ENCODE measurements around the gene SNX7. TPM values are rescaled to one million over a fixed set of nuclear protein-coding genes. Genes with fewer than 3 reads are reported as not detected.

Gene SNX7
- total RNA-seq, 4 donors from 2014 or later = 6.7 to 78.7 (median 25.8) TPM

DNA sequence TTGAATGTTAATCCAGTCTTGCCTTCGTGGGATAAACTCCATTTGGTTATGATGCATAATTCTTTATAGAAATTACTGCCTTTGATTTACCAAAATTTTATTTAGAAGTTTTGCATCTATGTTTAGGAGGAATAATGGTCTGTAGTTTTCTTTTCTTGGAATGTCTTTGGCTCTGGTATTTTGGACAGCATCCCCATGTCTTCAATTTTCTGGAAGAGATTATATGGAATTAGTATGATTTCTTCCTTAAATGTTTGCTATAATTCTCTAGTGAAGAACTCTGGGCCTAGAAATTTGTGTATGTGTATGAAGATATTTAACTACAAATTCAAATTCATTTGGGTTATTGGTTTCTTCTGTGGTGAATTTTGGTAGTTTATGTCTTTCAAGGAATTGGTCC is 92.7 kb downstream of the SNX7 start:
- no peak for DNase-seq
- Histone ChIP-seq H3K4me1 (no peaks in the 10 kb centered on the region), H3K4me3 (no peak overlapping the region), H3K27me3 (no peaks in the 10 kb centered on the region), H3K36me3 (no peaks in the 10 kb centered on the region), H3K9me3 (no peaks in the 10 kb centered on the region), H3K27ac (no peak overlapping the region)
- intact Hi-C loops (cut with DNase I; ENCODE audit: low total_unique reads) = no loop called here
- TF ChIP-seq POLR2A (IDR thresholded peaks at IDR 0.05) = no peak
- TF ChIP-seq, protein P1, sequence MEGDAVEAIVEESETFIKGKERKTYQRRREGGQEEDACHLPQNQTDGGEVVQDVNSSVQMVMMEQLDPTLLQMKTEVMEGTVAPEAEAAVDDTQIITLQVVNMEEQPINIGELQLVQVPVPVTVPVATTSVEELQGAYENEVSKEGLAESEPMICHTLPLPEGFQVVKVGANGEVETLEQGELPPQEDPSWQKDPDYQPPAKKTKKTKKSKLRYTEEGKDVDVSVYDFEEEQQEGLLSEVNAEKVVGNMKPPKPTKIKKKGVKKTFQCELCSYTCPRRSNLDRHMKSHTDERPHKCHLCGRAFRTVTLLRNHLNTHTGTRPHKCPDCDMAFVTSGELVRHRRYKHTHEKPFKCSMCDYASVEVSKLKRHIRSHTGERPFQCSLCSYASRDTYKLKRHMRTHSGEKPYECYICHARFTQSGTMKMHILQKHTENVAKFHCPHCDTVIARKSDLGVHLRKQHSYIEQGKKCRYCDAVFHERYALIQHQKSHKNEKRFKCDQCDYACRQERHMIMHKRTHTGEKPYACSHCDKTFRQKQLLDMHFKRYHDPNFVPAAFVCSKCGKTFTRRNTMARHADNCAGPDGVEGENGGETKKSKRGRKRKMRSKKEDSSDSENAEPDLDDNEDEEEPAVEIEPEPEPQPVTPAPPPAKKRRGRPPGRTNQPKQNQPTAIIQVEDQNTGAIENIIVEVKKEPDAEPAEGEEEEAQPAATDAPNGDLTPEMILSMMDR (IDR thresholded peaks at IDR 0.05) = no peak

DNA sequence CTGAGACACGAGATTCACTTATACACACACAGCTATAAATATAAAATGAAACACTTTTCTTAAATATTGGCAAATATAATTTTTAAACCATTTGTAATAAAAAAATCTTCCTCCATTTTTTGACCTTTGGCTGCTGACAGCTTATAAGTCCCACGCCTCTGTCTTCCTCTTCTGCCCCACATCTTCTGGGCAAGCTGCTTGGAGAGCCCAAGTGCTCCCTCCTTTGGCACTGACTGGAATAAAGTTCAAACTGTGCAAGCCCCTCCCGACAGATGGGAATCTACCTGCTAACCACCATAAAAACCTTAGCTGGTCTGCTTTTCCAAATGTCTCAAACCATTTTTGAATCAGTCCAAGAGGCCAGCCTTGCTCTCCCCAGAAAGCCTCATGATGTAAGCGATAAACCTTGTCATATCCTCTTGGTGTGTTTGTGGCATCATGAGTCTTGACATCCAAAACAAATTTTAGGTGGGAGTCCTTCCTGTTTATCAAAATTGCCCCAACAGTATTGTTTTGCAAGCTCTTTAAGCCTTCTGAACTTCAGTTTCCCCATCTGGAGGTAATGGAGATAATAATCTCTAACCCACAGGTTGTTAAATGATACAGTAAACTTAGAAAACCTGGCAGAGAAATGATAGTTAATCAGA is 99.8 kb downstream of the SNX7 start:
- TF ChIP-seq, protein P1 (IDR thresholded peaks at IDR 0.05) = no peak
- no peak for TF ChIP-seq POLR2A (IDR thresholded peaks at IDR 0.05)
- no peaks in the 10 kb centered on the region for H3K36me3 ChIP-seq
- no peaks in the 10 kb centered on the region for H3K9me3 ChIP-seq
- no peaks in the 10 kb centered on the region for H3K4me1 ChIP-seq
- no peak for DNase-seq
- no peak overlapping the region for H3K4me3 ChIP-seq
- intact Hi-C loops (cut with DNase I; ENCODE audit: low total_unique reads) = no loop called here
- no peaks in the 10 kb centered on the region for H3K27me3 ChIP-seq
- no peak overlapping the region for H3K27ac ChIP-seq

DNA sequence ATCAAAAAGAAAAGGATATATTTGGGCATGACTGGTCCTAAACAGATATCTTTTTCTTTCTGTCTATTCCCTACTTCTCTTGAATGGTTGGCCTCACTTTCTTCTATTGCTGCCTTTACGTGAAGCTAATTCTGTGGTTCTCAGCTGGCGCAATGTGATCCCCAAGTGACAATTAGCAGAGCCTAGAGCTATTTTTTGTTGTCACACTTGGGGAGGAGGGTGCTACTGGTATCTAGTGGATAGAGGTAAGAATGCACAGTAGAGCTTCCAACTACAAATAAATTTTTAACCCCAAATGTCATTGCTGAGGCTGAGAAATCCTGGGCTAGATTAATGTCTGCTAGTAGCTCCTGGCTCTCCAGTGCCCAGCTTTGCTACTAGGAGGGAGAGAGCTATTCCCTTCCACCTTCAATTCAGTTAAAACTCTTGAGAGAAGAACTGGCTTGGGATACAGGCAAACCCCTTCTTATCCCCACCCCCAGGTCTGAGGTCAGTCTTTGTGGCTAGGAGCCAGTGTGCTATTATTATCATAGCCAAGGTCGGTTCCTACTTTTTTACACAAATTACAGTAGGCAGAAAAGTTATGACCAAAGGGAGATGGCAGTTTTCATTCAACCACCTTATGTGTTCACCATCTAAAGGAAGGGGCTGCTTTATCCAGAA is 102.1 kb downstream of the SNX7 start:
- Histone ChIP-seq H3K4me3 (no peak overlapping the region), H3K9me3 (no peaks in the 10 kb centered on the region), H3K36me3 (no peaks in the 10 kb centered on the region), H3K4me1 (no peaks in the 10 kb centered on the region), H3K27me3 (no peaks in the 10 kb centered on the region), H3K27ac (no peak overlapping the region)
- DNase-seq = no peak
- intact Hi-C loops (cut with DNase I; ENCODE audit: low total_unique reads) = no loop called here
- TF ChIP-seq, protein P1 (IDR thresholded peaks at IDR 0.05) = no peak
- TF ChIP-seq POLR2A (IDR thresholded peaks at IDR 0.05) = no peak

DNA sequence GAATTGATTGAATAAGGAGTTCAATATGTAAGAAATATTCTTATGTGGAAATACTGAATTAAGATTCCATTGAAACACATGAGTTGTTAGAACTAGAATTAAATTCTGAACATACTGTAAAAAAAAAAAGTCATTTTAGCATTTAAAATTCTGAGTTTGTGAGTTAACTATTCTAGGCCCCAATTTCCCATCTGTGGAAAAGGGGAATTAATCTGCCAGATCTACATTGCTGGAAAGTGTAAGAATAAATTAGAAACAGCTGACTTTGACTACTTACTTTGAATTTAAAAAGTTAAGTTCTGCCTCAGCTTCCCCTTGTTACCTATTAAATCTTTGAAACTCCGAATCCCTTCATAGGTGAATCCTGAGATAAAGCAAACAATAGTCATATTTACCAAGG is 103.0 kb downstream of the SNX7 start:
- TF ChIP-seq POLR2A (IDR thresholded peaks at IDR 0.05) = no peak
- TF ChIP-seq, protein P1 (IDR thresholded peaks at IDR 0.05) = no peak
- Histone ChIP-seq H3K4me3 (no peak overlapping the region), H3K9me3 (no peaks in the 10 kb centered on the region), H3K27me3 (no peaks in the 10 kb centered on the region), H3K36me3 (no peaks in the 10 kb centered on the region), H3K4me1 (no peaks in the 10 kb centered on the region), H3K27ac (no peak overlapping the region)
- intact Hi-C loops (cut with DNase I; ENCODE audit: low total_unique reads) = no loop called here
- DNase-seq = no peak

DNA sequence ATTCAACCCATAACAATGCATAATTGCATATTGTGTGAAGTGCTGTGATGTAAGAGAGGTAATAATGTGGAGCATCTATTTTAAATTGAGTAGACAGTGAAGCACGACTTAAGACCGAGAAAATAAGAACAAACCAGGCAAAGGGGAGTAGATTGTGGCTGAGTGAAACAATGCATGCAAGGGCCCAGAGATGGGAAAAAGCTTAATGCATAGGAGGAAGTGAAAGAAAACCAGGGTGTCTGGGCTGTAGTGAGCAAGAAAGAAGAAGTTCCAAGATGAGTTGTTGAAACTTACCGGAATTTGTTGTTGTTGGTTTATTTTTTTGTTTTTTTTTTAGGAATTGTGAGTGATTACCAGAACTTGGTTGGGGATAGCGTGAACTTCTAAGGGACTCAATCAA is 104.7 kb downstream of the SNX7 start:
- Histone ChIP-seq H3K36me3 (no peaks in the 10 kb centered on the region), H3K4me3 (no peak overlapping the region), H3K4me1 (no peaks in the 10 kb centered on the region), H3K27me3 (no peaks in the 10 kb centered on the region), H3K27ac (no peak overlapping the region), H3K9me3 (no peaks in the 10 kb centered on the region)
- TF ChIP-seq POLR2A (IDR thresholded peaks at IDR 0.05) = no peak
- TF ChIP-seq, protein P1 (IDR thresholded peaks at IDR 0.05) = no peak
- no peak for DNase-seq
- intact Hi-C loops (cut with DNase I; ENCODE audit: low total_unique reads) = no loop called here

All from uterus (tissue), 4 donors.